Coronary artery (tissue), 2 donors: ENCODE data around the gene KDM6A.
"Not testable (repeated sequence)": the region's sequence is repeated elsewhere in the genome, so short reads cannot be mapped to it uniquely, and the experiment has no call there.

ENCODE experiments used
- DNase-seq: peaks from one replicate; pipeline ENCODE4 v3.0.0-alpha.2; 2017; ENCODE audit warnings: low spot score
- H3K27ac ChIP-seq, 2 donors: fragments of 200-600 bp; sonication (generic); one replicate each; pipeline ENCODE4 v1.5.1; 2016 to 2019
- H3K4me3 ChIP-seq: fragments of 200-600 bp; sonication (generic); 2 replicates; pipeline ENCODE4 v1.5.1; 2016; ENCODE audit warnings: mild to moderate bottlenecking, moderate library complexity
- TF ChIP-seq, protein P1 (sequence below): fragments of 200-600 bp; sonication (generic); IDR thresholded peaks from one replicate; pipeline ENCODE4 v1.5.1; 2019; ENCODE audit warnings: antibody characterized with exemption

KDM6A gene

DNA sequence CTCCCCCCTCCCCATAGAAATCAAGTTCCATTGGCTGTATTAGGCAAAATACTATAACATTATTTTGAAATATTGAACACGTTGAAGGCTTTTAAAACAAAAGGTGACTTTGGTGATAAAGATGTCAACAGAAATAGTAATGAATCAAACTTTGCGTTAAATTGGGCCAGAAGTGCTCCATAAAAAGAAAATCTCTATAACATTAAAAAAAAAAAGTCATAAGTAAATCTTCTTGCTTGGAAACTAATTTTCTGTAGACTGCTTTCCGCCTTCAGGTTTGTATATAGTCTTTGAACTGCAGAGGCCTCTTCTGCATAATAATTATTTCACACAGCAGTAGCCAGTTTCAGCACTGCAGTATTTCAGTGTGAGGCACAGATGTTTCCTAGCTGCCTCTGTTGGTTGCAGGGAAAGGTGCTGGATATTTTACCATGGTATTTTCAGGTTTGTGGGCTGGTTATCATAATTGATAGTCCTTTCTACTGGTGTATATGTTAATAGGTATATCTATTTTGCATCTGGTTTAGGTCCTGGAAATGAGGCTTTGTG is 158.9 kb downstream of the KDM6A start:
- DNase-seq = no peak
- no peak overlapping the region for H3K4me3 ChIP-seq
- TF ChIP-seq, protein P1, sequence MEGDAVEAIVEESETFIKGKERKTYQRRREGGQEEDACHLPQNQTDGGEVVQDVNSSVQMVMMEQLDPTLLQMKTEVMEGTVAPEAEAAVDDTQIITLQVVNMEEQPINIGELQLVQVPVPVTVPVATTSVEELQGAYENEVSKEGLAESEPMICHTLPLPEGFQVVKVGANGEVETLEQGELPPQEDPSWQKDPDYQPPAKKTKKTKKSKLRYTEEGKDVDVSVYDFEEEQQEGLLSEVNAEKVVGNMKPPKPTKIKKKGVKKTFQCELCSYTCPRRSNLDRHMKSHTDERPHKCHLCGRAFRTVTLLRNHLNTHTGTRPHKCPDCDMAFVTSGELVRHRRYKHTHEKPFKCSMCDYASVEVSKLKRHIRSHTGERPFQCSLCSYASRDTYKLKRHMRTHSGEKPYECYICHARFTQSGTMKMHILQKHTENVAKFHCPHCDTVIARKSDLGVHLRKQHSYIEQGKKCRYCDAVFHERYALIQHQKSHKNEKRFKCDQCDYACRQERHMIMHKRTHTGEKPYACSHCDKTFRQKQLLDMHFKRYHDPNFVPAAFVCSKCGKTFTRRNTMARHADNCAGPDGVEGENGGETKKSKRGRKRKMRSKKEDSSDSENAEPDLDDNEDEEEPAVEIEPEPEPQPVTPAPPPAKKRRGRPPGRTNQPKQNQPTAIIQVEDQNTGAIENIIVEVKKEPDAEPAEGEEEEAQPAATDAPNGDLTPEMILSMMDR = no peak
- no peak overlapping the region for H3K27ac ChIP-seq

DNA sequence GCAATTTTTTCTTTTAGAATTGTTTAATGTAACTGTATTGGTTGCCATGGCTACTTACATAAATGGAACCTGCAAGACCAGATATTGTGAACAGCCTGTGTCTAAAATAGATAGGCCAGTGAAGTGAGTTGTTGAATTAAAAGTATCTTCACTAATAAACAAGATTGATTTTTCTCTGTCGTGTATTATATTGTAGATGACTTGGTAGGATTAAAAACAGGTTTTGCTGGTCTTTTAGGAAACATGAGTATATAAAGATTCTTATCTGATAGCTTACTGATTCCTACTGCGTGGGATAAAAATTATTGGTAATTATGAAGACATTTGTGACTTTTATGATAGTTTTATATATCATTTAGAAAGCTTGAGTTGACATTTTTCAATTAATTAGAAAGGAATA is 162.1 kb downstream of the KDM6A start:
- TF ChIP-seq, protein P1 = no peak
- Histone ChIP-seq H3K27ac (no peak overlapping the region), H3K4me3 (no peak overlapping the region)
- DNase-seq = no peak

DNA sequence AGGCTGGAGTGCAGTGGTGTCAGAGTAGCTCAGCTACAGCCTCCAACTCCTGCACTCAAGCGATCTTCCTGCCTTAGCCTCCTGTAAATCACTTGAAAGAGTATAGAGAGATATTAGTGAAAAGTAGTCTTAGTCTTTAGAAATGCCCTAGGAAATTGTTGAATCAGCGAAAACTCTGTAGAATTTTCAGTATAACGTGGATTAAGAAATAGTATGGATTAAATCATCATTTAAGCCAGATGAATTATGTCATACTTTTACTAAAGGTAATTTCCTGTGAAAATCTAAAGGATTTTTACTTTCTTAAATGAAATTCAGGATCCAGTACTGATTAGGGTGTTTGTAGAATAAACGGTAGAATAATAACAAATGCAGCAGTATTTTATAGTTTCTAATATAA is 163.2 kb downstream of the KDM6A start:
- TF ChIP-seq, protein P1 = no peak
- Histone ChIP-seq H3K4me3 (no peak overlapping the region), H3K27ac (no peak overlapping the region)
- no peak for DNase-seq

DNA sequence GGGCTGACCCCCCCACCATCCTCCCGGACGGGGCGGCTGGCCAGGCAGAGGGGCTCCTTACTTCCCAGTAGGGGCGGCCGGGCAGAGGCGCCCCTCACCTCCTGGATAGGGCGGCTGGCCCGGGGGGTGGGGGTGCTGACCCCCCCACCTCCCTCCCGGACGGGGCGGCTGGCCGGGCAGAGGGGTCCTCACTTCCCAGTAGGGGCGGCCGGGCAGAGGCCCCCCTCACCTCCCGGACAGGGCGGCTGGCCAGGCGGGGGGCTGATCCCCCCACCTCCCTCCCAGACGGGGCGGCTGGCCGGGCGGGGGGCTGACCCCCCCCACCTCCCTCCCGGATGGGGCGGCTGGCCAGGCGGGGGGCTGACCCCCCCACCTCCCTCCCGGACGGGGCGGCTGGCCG is 167.1 kb downstream of the KDM6A start:
- not testable (repeated sequence) for DNase-seq, H3K4me3 ChIP-seq, H3K27ac ChIP-seq

DNA sequence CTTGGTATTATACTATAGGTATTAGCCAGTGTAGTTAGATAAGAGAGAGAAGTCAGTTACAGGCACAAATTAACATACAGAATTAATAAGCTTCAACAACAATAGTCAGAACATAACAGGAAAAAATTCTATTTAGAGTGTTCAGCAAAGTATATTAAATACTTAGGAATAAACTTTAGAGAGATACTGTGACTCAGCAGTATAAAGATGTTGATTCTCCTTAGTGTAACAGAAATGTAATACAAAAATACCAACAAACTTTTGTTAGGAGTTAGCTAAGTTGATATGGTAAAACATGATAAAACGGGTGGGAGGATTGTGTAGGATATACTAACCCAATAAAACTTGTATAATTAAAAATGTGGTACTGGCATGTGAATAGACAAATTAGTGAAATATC is 173.4 kb downstream of the KDM6A start:
- Histone ChIP-seq H3K27ac (no peak overlapping the region), H3K4me3 (no peak overlapping the region)
- no peak for DNase-seq
- TF ChIP-seq, protein P1 = no peak

DNA sequence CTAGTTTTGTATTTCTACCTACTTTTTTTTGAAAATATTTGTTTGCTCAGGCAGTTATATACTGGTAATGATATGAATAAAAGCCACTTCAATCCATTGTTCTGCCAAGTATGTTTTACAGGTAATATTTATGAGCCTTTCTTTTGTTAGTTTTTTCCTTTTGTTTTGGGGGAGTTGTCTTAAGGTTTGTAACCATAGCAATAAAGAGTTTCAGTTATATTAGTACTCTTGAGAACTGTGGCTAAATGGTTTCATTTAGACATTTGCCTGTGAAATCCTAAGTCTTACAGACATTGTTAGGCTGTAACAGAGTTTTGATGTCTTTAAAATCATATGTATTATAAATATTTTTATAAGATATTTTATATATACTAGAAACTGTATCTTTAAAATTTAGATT is 177.6 kb downstream of the KDM6A start:
- Histone ChIP-seq H3K4me3 (no peak overlapping the region), H3K27ac (no peak overlapping the region)
- TF ChIP-seq, protein P1 = no peak
- no peak for DNase-seq

DNA sequence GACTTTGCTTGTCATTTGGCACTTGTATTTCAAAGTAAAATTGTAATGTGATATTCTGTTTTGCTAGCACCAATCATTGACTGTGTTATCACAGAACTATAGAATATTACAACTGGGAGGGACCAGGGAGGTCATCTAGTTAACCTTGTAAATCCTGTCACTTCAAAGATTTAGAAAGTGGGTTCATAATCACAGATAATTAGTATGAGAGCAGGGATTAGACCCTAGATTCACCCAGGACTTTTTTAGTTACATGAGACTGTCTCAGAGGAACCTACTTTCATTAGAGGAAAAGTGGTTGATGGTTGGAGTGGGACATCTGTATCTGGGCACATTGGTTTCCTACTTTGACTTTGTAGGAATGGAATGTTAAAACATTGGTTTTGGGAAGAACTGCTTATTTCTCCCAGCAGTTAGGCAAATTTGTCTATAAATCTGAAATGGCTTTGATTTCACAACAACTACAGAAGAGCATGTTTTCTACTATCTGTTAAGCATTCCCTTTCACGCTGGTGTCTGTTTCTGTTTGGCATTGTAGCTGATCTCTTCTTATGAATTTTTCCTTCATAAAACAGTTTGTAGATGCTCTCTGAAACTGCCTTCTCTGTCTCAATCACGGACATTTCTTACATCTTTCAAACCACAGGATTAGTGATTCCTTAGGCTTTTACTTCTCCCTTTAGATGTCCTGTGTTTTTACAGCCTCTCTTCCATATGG is 183.6 kb downstream of the KDM6A start:
- Histone ChIP-seq H3K4me3 (no peak overlapping the region), H3K27ac (no peak overlapping the region)
- TF ChIP-seq, protein P1 = no peak
- DNase-seq = no peak

DNA sequence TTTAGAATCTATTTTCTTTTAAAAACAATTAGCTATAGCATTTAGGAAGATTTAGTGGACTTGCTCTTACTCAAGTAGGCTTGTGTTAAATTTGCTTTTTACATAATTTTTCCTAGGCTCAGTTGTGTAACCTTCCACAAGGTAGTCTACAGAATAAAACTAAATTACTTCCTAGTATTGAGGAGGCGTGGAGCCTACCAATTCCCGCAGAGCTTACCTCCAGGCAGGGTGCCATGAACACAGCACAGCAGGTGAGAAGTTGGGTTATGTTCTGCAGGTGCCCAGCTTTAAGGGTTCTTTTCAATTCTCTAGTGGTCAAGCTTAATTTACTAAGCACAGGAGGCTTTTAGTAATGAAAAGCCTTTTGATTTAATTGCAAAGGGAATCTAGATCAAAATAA is 186.9 kb downstream of the KDM6A start:
- DNase-seq, H3K4me3 ChIP-seq, H3K27ac ChIP-seq: not testable (repeated sequence)
